ENCODE results near the gene GPR151. TPM values are rescaled to one million over a fixed set of nuclear protein-coding genes. Genes with fewer than 3 reads are reported as not detected.

Gene GPR151
- total and polyA plus RNA-seq, 2 of the 13 experiments (the other 11 are each of a cell fraction or from before 2014, with no cell fraction given), result not detected

GRCh38 chr5:146510559-146511125, 5.3 kb downstream of the GPR151 start:
- no peaks in the 10 kb centered on the region for H3K4me1 ChIP-seq (ENCODE audit: insufficient read depth, low read length)
- H3K4me3 ChIP-seq (replicated peaks in 1 of 3; ENCODE audit: insufficient read depth in 1 of 3, low read depth in 2 of 3, low read length in 3 of 3), result no peak overlapping the region
- in situ Hi-C loops (cut with HindIII; ENCODE audit: extremely low pct_ligation_motif_present, low pct_unique_long_range_greater_than_20kb) (no loop called here), intact Hi-C loops (cut with micrococcal nuclease; ENCODE audit: unreplicated experiment) (no loop called here)
- H3K9ac ChIP-seq (ENCODE audit: insufficient read depth, low read depth, low read length), result no peak overlapping the region
- ChIA-PET CTCF (ENCODE audit: low intra/inter-chr PET ratio, low total read pairs) (no interaction called here), POLR2A (no interaction called here)
- H3K27ac ChIP-seq (ENCODE audit: extremely low read length, insufficient read depth, low read length), result no peak overlapping the region
- TF ChIP-seq CEBPB (IDR thresholded peaks at IDR 0.05; ENCODE audit: borderline replicate concordance, low read depth, low read length) (peak; percentile 95), CEBPG (CRISPR knock-in tag; IDR thresholded peaks at IDR 0.05) (peak; percentile 59), ZNF101 (CRISPR knock-in tag; IDR thresholded peaks at IDR 0.05; ENCODE audit: borderline replicate concordance, low read depth) (no peak), RBM22 (optimal IDR thresholded peaks at IDR 0.05; ENCODE audit: low read length) (peak; percentile 45), ZNF704 (CRISPR knock-in tag; IDR thresholded peaks at IDR 0.05; ENCODE audit: borderline replicate concordance) (no peak)
- FAIRE-seq (no peak), DNase-seq (ENCODE audit: low spot score) (no peak), ATAC-seq (no peak)
- no peaks in the 10 kb centered on the region for H4K20me1 ChIP-seq (ENCODE audit: insufficient read depth, low read length)
- 95% methylated on average over 9 of the region's 9 CpGs for WGBS (ENCODE audit: low lambda C conversion rate)
- H3K79me2 ChIP-seq (ENCODE audit: insufficient read depth, low read length), result no peaks in the 10 kb centered on the region
- no peak overlapping the region for H2AFZ ChIP-seq (ENCODE audit: low read length)
- no peak overlapping the region for H3K4me2 ChIP-seq (ENCODE audit: low read depth, low read length)
- TSS peak; percentile 46 for BruUV-seq (replicated peaks)
- H3K27me3 ChIP-seq (ENCODE audit: control insufficient read depth in 1 of 2, insufficient read depth in 2 of 2, low read length in 2 of 2), result no peaks in the 10 kb centered on the region
- no peaks in the 10 kb centered on the region for H3K9me3 ChIP-seq (ENCODE audit: low read length)
- peaks cover 7 to 55% of the 10 kb centered on the region in 2 experiments for H3K36me3 ChIP-seq (replicated peaks in 1 of 2; ENCODE audit: control insufficient read depth in 1 of 2, insufficient read depth in 2 of 2, low read length in 2 of 2)

- TF ChIP-seq ZNF383 (CRISPR knock-in tag; IDR thresholded peaks at IDR 0.05; ENCODE audit: borderline replicate concordance) (no peak), TARDBP (CRISPR knock-in tag; IDR thresholded peaks at IDR 0.05) (no peak), NR0B2 (CRISPR knock-in tag; IDR thresholded peaks at IDR 0.05) (no peak), ZNF704 (CRISPR knock-in tag; IDR thresholded peaks at IDR 0.05; ENCODE audit: borderline replicate concordance) (no peak), HHEX (CRISPR knock-in tag; IDR thresholded peaks at IDR 0.05) (no peak), FOXP4 (CRISPR knock-in tag; IDR thresholded peaks at IDR 0.05) (no peak), NCOA1 (CRISPR knock-in tag; IDR thresholded peaks at IDR 0.05) (no peak)
- ATAC-seq, result no peak
- CTCF ChIA-PET (ENCODE audit: low intra/inter-chr PET ratio, low total read pairs), result no interaction called here
- intact Hi-C loops (cut with micrococcal nuclease; ENCODE audit: unreplicated experiment), result no loop called here
- Histone ChIP-seq H2AFZ (ENCODE audit: low read length) (no peak overlapping the region), H3K4me3 (replicated peaks in 1 of 3; ENCODE audit: insufficient read depth in 1 of 3, low read depth in 2 of 3, low read length in 3 of 3) (no peak overlapping the region), H3K27ac (ENCODE audit: extremely low read length, insufficient read depth, low read length) (no peak overlapping the region), H3K9ac (ENCODE audit: insufficient read depth, low read depth, low read length) (no peak overlapping the region), H3K9me3 (ENCODE audit: low read length) (no peaks in the 10 kb centered on the region), H3K4me1 (ENCODE audit: insufficient read depth, low read length) (no peaks in the 10 kb centered on the region), H4K20me1 (ENCODE audit: insufficient read depth, low read length) (no peaks in the 10 kb centered on the region), H3K4me2 (ENCODE audit: low read depth, low read length) (no peak overlapping the region), H3K79me2 (ENCODE audit: insufficient read depth, low read length) (no peaks in the 10 kb centered on the region), H3K27me3 (ENCODE audit: control insufficient read depth in 1 of 2, insufficient read depth in 2 of 2, low read length in 2 of 2) (no peaks in the 10 kb centered on the region), H3K36me3 (replicated peaks in 1 of 2; ENCODE audit: control insufficient read depth in 1 of 2, insufficient read depth in 2 of 2, low read length in 2 of 2) (peaks cover 12 to 80% of the 10 kb centered on the region in 2 experiments)
- no TSS peak for BruUV-seq (replicated peaks)
- DNase-seq (ENCODE audit: low spot score), result no peak
- POLR2A ChIA-PET, result no interaction called here
- FAIRE-seq, result no peak
- WGBS (ENCODE audit: low lambda C conversion rate), result 97% methylated on average over 5 of the region's 5 CpGs
- in situ Hi-C loops (cut with HindIII; ENCODE audit: extremely low pct_ligation_motif_present, low pct_unique_long_range_greater_than_20kb), result no loop called here
Measured at GRCh38 chr5:146507428-146507827, 8.6 kb downstream of the GPR151 start.
